Liver (tissue), 9 donors: Measurements from ENCODE around the gene BEST4. TPM values are rescaled to one million over a fixed set of nuclear protein-coding genes. Genes with fewer than 3 reads are reported as not detected.

Experiments used
- DNase-seq: peaks from one replicate; pipeline ENCODE4 v3.0.0-alpha.2; 2017; ENCODE audit warnings: low spot score
- H3K27ac ChIP-seq, 2 donors: one replicate each; pipeline ENCODE4 v1.7.0; 2013; ENCODE audit warnings: inconsistent platforms in 2 of 2, low read length in 2 of 2, control low read depth in 1 of 2, low read depth in 1 of 2, mild to moderate bottlenecking in 1 of 2
- H3K27me3 ChIP-seq, 4 donors: one replicate each; pipeline versions ENCODE4 v1.6.1 to v1.7.0; 2013; ENCODE audit warnings: low read length in 3 of 4, inconsistent platforms in 1 of 4, mild to moderate bottlenecking in 1 of 4, moderate library complexity in 1 of 4; ENCODE audit not compliant: control insufficient read depth in 4 of 4, insufficient read depth in 4 of 4
- H3K36me3 ChIP-seq, 4 donors: one replicate each; pipeline versions ENCODE4 v1.6.1 to v1.7.0; 2013; ENCODE audit warnings: low read length in 3 of 4, mild to moderate bottlenecking in 3 of 4, low read depth in 1 of 4, moderate library complexity in 1 of 4; ENCODE audit not compliant: control insufficient read depth in 4 of 4, insufficient read depth in 3 of 4
- H3K4me1 ChIP-seq, 4 donors: one replicate each; pipeline versions ENCODE4 v1.6.1 to v1.7.0; 2013; ENCODE audit warnings: low read length in 3 of 4, mild to moderate bottlenecking in 3 of 4, moderate library complexity in 1 of 4; ENCODE audit not compliant: control insufficient read depth in 4 of 4, insufficient read depth in 4 of 4
- H3K4me3 ChIP-seq, 3 donors: one replicate each; pipeline versions ENCODE4 v1.6.1 to v1.7.0; 2013; ENCODE audit warnings: low read length in 3 of 3, control low read depth in 1 of 3, low read depth in 1 of 3, mild to moderate bottlenecking in 1 of 3
- H3K9ac ChIP-seq, 2 donors: one replicate each; pipeline ENCODE4 v1.7.0; 2013; ENCODE audit warnings: low read length in 2 of 2, mild to moderate bottlenecking in 2 of 2, moderate library complexity in 2 of 2, control low read depth in 1 of 2, low read depth in 1 of 2
- H3K9me3 ChIP-seq, 4 donors: one replicate each; pipeline versions ENCODE4 v1.6.1 to v1.7.0; 2013; ENCODE audit warnings: low read length in 3 of 4; ENCODE audit not compliant: control insufficient read depth in 4 of 4
- EGR1 ChIP-seq, 2 donors: IDR thresholded peaks; 2 replicates each; pipeline ENCODE4 v1.6.1; 2016 to 2018; ENCODE audit warnings: antibody characterized with exemption in 2 of 2, low read depth in 2 of 2
- FOXA1 ChIP-seq: IDR thresholded peaks from 2 replicates; pipeline ENCODE4 v1.6.1; 2016; ENCODE audit warnings: antibody characterized with exemption
- FOXA2 ChIP-seq: IDR thresholded peaks from 2 replicates; pipeline ENCODE4 v1.6.1; 2016; ENCODE audit warnings: antibody characterized with exemption
- GABPA ChIP-seq, 2 donors: IDR thresholded peaks in 1 of 2; conservative IDR thresholded peaks in 1 of 2; 2 replicates each; pipeline ENCODE4 v1.6.1; 2016; ENCODE audit warnings: antibody characterized with exemption in 2 of 2, mild to moderate bottlenecking in 1 of 2, moderate library complexity in 1 of 2
- HNF4A ChIP-seq, 2 donors: conservative IDR thresholded peaks; 2 replicates each; pipeline ENCODE4 v1.6.1; 2016; ENCODE audit warnings: antibody characterized with exemption in 2 of 2, mild to moderate bottlenecking in 2 of 2
- JUND ChIP-seq, 2 donors: IDR thresholded peaks; 2 replicates each; pipeline ENCODE4 v1.6.1; 2016; ENCODE audit warnings: antibody characterized with exemption in 2 of 2
- NR2F2 ChIP-seq: IDR thresholded peaks from 2 replicates; pipeline ENCODE4 v1.6.1; 2016; ENCODE audit warnings: antibody characterized with exemption
- RAD21 ChIP-seq, 2 donors: IDR thresholded peaks; 2 replicates each; pipeline ENCODE4 v1.6.1; 2016; ENCODE audit warnings: antibody characterized with exemption in 2 of 2, mild to moderate bottlenecking in 2 of 2
- RXRA ChIP-seq, 2 donors: IDR thresholded peaks; 2 replicates each; pipeline ENCODE4 v1.6.1; 2017 to 2018; ENCODE audit warnings: antibody characterized with exemption in 2 of 2, mild to moderate bottlenecking in 1 of 2
- TAF1 ChIP-seq: conservative IDR thresholded peaks from 2 replicates; pipeline ENCODE4 v1.6.1; 2016; ENCODE audit warnings: antibody characterized with exemption, mild to moderate bottlenecking
- YY1 ChIP-seq: IDR thresholded peaks from 2 replicates; pipeline ENCODE4 v1.6.1; 2016; ENCODE audit warnings: antibody characterized with exemption, mild to moderate bottlenecking
- WGBS: extraction: QIAGEN DNeasy Blood & Tissue Kit; methylation state at CpG from one replicate; pipeline ENCODE4 v1.1.7; 2013; 5-methylcytosine and 5-hydroxymethylcytosine counted together
- polyA plus RNA-seq, 2 donors: library from polyadenylated mRNA; stranded (reverse) in 1 of 2; unstranded in 1 of 2; fragments of 200-250 nt in 1 of 2; fragments of >200 nt in 1 of 2; fragmentation: Nextera tagmentation in 1 of 2; extraction: Ambion mirVana in 1 of 2; gene quantifications; one replicate each; pipeline versions ENCODE4 v1.2.1 to v1.2.3, GENCODE V29; 2013 to 2015
- total RNA-seq, 2 donors: library from RNA; depleted of rRNA; stranded (reverse); fragments of >200 nt; gene quantifications; one replicate each; pipeline ENCODE4 v1.2.3, GENCODE V29; 2014
- TF ChIP-seq, protein P1 (sequence below): IDR thresholded peaks from 2 replicates; pipeline ENCODE4 v1.6.1; 2016; ENCODE audit warnings: antibody characterized with exemption
- TF ChIP-seq, protein P2 (sequence below): IDR thresholded peaks from 2 replicates; pipeline ENCODE4 v1.6.1; 2016; ENCODE audit warnings: antibody characterized with exemption, mild to moderate bottlenecking
- TF ChIP-seq, protein P3 (sequence below): IDR thresholded peaks from 2 replicates; pipeline ENCODE4 v1.6.1; 2016; ENCODE audit warnings: antibody characterized with exemption
- donor health status: healthy.
- donor health status: healthy.
- donor health status: healthy.
- donor health status: healthy.
- donor health status: healthy.

The BEST4 gene
- total and polyA plus RNA-seq, 4 donors = 0.05 TPM; not detected in 3

DNA sequence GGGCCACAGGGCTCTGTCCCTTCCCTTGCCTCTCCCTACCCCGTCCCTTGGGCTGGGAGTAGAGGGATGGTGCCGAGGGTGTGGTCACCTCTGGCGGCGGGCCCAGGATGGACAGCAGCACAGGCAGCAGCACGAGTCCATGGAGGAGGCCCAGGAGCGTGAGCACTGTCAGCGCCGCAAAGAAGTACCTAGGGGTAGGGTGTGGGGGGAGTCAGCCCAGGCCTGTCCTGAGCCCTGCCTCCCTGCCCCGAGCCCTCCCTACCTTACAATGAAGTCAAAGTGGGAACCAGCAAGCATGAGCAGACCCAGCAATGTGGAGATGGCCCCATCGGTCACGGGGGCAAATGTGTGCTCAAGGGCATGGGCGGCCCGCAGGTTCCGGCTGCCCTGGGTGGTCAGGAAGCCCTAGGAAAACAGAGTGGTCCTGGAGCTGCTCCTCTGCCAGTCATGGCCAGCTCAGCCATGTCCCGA, 35.0 kb upstream of the BEST4 start:
- Histone ChIP-seq H3K4me3 (no peak overlapping the region), H3K27ac (no peak overlapping the region), H3K9ac (no peak overlapping the region), H3K36me3 (no peaks in the 10 kb centered on the region), H3K4me1 (peaks cover 2 to 25% (median 12%) of the 10 kb centered on the region in 4 donors), H3K27me3 (no peaks in the 10 kb centered on the region), H3K9me3 (no peaks in the 10 kb centered on the region)
- DNase-seq = no peak
- TF ChIP-seq, protein P1, sequence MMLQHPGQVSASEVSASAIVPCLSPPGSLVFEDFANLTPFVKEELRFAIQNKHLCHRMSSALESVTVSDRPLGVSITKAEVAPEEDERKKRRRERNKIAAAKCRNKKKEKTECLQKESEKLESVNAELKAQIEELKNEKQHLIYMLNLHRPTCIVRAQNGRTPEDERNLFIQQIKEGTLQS = no peak
- TF ChIP-seq FOXA2 = no peak
- TF ChIP-seq FOXA1 = no peak
- TF ChIP-seq RAD21 (IDR thresholded peaks at IDR 0.05) = no peak
- no peak for TF ChIP-seq JUND (IDR thresholded peaks at IDR 0.05)
- TF ChIP-seq HNF4A (conservative IDR thresholded peaks at IDR 0.05) = no peak
- 90% methylated on average over 15 of the region's 15 CpGs for whole genome bisulfite sequencing

DNA sequence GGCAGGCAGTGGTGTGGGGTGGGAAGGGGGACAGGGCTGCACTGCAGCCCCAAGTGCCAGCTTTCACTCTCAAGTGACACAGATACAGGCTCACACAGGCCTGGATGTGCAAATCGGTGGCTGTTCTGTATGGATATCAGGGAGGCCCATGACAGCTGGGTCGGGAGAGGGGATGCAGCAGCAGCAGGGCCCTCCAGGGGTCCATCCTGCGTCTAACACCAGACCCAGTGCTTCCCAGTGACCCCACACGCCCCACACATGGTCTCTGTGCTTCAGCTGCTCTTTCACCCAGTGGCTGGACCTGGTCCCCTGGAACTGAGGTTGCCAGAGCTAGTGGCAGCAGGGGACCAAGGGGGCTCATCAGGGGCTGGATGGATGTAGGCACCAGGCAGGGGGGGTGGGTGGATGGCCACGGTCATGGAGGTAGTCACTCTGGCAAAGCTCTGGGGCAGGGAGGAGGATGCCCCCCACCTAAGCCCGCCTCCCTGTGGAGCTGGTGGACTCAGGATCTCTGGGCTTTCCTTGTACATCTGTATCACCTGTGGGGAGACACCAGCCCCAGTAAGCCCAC, 34.2 kb upstream of the BEST4 start:
- TF ChIP-seq, protein P2, sequence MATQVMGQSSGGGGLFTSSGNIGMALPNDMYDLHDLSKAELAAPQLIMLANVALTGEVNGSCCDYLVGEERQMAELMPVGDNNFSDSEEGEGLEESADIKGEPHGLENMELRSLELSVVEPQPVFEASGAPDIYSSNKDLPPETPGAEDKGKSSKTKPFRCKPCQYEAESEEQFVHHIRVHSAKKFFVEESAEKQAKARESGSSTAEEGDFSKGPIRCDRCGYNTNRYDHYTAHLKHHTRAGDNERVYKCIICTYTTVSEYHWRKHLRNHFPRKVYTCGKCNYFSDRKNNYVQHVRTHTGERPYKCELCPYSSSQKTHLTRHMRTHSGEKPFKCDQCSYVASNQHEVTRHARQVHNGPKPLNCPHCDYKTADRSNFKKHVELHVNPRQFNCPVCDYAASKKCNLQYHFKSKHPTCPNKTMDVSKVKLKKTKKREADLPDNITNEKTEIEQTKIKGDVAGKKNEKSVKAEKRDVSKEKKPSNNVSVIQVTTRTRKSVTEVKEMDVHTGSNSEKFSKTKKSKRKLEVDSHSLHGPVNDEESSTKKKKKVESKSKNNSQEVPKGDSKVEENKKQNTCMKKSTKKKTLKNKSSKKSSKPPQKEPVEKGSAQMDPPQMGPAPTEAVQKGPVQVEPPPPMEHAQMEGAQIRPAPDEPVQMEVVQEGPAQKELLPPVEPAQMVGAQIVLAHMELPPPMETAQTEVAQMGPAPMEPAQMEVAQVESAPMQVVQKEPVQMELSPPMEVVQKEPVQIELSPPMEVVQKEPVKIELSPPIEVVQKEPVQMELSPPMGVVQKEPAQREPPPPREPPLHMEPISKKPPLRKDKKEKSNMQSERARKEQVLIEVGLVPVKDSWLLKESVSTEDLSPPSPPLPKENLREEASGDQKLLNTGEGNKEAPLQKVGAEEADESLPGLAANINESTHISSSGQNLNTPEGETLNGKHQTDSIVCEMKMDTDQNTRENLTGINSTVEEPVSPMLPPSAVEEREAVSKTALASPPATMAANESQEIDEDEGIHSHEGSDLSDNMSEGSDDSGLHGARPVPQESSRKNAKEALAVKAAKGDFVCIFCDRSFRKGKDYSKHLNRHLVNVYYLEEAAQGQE = no peak
- no peak for TF ChIP-seq JUND (IDR thresholded peaks at IDR 0.05)
- no peak for TF ChIP-seq GABPA (IDR thresholded peaks at IDR 0.05 in 1 of 2, conservative IDR thresholded peaks at IDR 0.05 in 1 of 2)
- no peak for TF ChIP-seq NR2F2
- TF ChIP-seq YY1 = no peak
- no peak for TF ChIP-seq TAF1
- no peak for TF ChIP-seq HNF4A (conservative IDR thresholded peaks at IDR 0.05)
- no peak for TF ChIP-seq RXRA (IDR thresholded peaks at IDR 0.05)
- TF ChIP-seq, protein P1 = no peak
- H3K36me3 ChIP-seq = no peaks in the 10 kb centered on the region
- no peak overlapping the region for H3K27ac ChIP-seq
- DNase-seq = no peak
- H3K4me3 ChIP-seq = no peak overlapping the region
- 95% methylated on average over 6 of the region's 6 CpGs for WGBS
- no peaks in the 10 kb centered on the region for H3K9me3 ChIP-seq
- no peaks in the 10 kb centered on the region for H3K27me3 ChIP-seq
- H3K4me1 ChIP-seq = peaks cover 2 to 25% (median 12%) of the 10 kb centered on the region in 4 donors
- H3K9ac ChIP-seq = no peak overlapping the region

DNA sequence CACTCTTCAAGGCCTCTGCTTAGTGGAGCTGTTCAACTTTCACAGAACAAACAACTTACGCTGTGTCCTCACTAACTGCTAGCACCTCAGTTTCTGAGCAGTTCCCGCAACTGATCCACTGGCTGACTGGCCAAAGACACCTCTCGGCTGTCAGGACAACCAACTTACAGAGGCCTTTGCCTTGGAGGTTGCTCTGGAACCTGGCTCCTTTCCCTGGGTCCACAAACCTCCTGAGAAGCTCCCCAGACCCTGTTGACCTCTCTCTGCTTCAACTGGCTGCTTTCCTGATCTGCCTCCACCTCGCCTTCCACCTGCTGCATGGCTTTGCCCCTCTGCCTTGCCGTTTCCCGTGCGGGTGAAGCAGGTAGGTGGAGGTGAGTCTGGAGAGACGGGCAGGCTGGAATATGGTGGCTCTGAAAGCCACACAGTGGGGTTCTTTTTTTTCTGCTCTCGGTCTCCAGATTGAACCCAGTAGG, 33.3 kb upstream of the BEST4 start:
- H3K27ac ChIP-seq = no peak overlapping the region
- DNase-seq = no peak
- WGBS = 94% methylated on average over 9 of the region's 9 CpGs

More for the DNA sequence above, 33.3 kb upstream of the BEST4 start:
- Histone ChIP-seq H3K4me1 (peaks cover 2 to 23% (median 12%) of the 10 kb centered on the region in 4 donors), H3K27me3 (no peaks in the 10 kb centered on the region), H3K4me3 (no peak overlapping the region), H3K9ac (no peak overlapping the region), H3K9me3 (no peaks in the 10 kb centered on the region), H3K36me3 (no peaks in the 10 kb centered on the region)
- TF ChIP-seq EGR1 (IDR thresholded peaks at IDR 0.05; ENCODE audit: low read depth in 2 of 2) (no peak), HNF4A (conservative IDR thresholded peaks at IDR 0.05) (no peak), GABPA (IDR thresholded peaks at IDR 0.05 in 1 of 2, conservative IDR thresholded peaks at IDR 0.05 in 1 of 2) (no peak), RAD21 (IDR thresholded peaks at IDR 0.05) (no peak)
- TF ChIP-seq, protein P3, sequence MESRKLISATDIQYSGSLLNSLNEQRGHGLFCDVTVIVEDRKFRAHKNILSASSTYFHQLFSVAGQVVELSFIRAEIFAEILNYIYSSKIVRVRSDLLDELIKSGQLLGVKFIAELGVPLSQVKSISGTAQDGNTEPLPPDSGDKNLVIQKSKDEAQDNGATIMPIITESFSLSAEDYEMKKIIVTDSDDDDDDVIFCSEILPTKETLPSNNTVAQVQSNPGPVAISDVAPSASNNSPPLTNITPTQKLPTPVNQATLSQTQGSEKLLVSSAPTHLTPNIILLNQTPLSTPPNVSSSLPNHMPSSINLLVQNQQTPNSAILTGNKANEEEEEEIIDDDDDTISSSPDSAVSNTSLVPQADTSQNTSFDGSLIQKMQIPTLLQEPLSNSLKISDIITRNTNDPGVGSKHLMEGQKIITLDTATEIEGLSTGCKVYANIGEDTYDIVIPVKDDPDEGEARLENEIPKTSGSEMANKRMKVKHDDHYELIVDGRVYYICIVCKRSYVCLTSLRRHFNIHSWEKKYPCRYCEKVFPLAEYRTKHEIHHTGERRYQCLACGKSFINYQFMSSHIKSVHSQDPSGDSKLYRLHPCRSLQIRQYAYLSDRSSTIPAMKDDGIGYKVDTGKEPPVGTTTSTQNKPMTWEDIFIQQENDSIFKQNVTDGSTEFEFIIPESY = no peak
